Nephron (organoid): ENCODE measurements around the gene CRACDL.

Source experiments
- H3K27ac Mint-ChIP-seq, 3 experiments: 2 replicates each; pipeline ENCODE4 v1.8.0; 2020; ENCODE audit warnings: mixed read lengths in 3 of 3, mild to moderate bottlenecking in 2 of 3, moderate library complexity in 1 of 3
- H3K27me3 Mint-ChIP-seq: 2 replicates; pipeline ENCODE4 v1.8.0; 2021; ENCODE audit warnings: low read depth, mild to moderate bottlenecking, moderate library complexity, mixed read lengths
- H3K36me3 Mint-ChIP-seq: 2 replicates; pipeline ENCODE4 v1.8.0; 2020; ENCODE audit warnings: low read depth, mixed read lengths
- H3K4me1 Mint-ChIP-seq: 2 replicates; pipeline ENCODE4 v1.8.0; 2020; ENCODE audit warnings: mixed read lengths
- H3K4me3 Mint-ChIP-seq, 3 experiments: 2 replicates each; pipeline ENCODE4 v1.8.0; 2020; ENCODE audit warnings: mild to moderate bottlenecking in 3 of 3, mixed read lengths in 3 of 3, moderate library complexity in 2 of 3
- H3K9me3 Mint-ChIP-seq: 2 replicates; pipeline ENCODE4 v1.8.0; 2020; ENCODE audit warnings: mixed read lengths
- CTCF ChIP-seq, 3 experiments: fragments of 200-600 bp; sonication (generic); IDR thresholded peaks; one replicate each; pipeline ENCODE4 v1.5.0; 2021; ENCODE audit warnings: antibody characterized with exemption in 3 of 3; ENCODE audit not compliant: unreplicated experiment in 3 of 3

CRACDL gene

DNA sequence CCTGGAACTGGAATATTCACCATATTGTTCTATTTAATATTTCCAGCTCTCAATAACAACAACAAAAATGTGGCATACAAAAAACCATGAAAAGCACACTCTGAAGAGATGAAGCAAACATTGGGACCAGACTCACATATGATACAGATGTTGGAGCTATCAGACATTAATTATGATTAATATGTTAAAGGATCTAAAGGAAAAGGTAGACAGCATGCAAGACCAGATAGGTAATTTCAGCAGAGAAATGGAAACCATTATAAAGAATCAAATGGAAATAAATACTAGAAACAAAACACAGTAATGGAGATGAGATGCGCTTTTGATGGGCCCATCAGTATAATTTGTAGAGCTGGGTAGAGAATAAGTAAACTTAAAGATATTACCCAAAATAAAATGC, 154.2 kb downstream of the CRACDL start:
- H3K4me3 Mint-ChIP-seq: no peak overlapping the region
- H3K27me3 Mint-ChIP-seq: no peaks in the 10 kb centered on the region
- peaks cover 23% of the 10 kb centered on the region for H3K9me3 Mint-ChIP-seq
- peaks cover 5% of the 10 kb centered on the region for H3K36me3 Mint-ChIP-seq
- no peak for TF ChIP-seq CTCF (IDR thresholded peaks at IDR 0.05; ENCODE audit: unreplicated experiment in 3 of 3)
- no peak overlapping the region for H3K27ac Mint-ChIP-seq
- no peaks in the 10 kb centered on the region for H3K4me1 Mint-ChIP-seq

DNA sequence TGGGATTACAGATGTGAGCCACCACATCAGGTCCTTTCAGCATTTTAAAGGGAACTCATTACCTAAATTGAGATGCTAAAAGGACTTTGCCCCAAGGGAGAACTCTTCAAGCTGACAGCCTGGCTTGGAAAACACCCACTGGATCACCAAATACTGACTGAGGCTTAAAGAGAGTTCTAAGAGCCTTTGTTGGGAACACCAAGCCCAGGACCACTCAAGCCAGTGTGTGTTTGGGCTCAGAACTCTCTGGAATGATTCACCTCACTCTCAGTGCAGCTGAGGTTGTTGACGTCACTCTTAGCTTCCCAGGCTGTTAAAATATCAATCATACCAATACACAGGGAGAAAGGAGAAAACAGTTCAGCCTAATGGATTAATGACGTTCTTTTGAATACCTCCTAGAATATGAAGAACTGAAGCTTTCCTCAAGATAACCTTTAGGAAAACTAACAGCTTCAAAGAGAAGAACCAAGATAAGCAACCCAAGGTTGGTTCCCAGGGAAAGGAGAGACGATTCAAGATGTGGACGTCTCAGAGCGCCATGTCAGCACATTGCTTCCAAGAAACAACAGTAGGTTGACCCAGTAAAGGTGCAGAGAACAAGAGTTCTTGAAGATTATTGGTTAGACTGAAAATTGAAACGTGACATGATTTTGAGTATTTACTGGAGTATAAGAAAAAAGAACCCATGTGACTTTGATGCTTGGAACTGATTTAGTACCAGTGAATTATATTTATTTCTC, 157.1 kb downstream of the CRACDL start:
- peaks cover 6% of the 10 kb centered on the region for H3K4me1 Mint-ChIP-seq
- H3K9me3 Mint-ChIP-seq: peaks cover 21% of the 10 kb centered on the region
- H3K27ac Mint-ChIP-seq: no peak overlapping the region
- peaks cover 5% of the 10 kb centered on the region for H3K36me3 Mint-ChIP-seq
- H3K27me3 Mint-ChIP-seq: no peaks in the 10 kb centered on the region
- TF ChIP-seq CTCF (IDR thresholded peaks at IDR 0.05; ENCODE audit: unreplicated experiment in 3 of 3): no peak
- H3K4me3 Mint-ChIP-seq: no peak overlapping the region

- H3K36me3 Mint-ChIP-seq: peaks cover 5% of the 10 kb centered on the region
- H3K27ac Mint-ChIP-seq: no peak overlapping the region
- H3K9me3 Mint-ChIP-seq: peaks cover 21% of the 10 kb centered on the region
- H3K27me3 Mint-ChIP-seq: no peaks in the 10 kb centered on the region
- no peak overlapping the region for H3K4me3 Mint-ChIP-seq
- TF ChIP-seq CTCF (IDR thresholded peaks at IDR 0.05; ENCODE audit: unreplicated experiment in 3 of 3): no peak
- peaks cover 6% of the 10 kb centered on the region for H3K4me1 Mint-ChIP-seq
Observed at GRCh38 chr2:98778151-98778550, 157.9 kb downstream of the CRACDL start.

DNA sequence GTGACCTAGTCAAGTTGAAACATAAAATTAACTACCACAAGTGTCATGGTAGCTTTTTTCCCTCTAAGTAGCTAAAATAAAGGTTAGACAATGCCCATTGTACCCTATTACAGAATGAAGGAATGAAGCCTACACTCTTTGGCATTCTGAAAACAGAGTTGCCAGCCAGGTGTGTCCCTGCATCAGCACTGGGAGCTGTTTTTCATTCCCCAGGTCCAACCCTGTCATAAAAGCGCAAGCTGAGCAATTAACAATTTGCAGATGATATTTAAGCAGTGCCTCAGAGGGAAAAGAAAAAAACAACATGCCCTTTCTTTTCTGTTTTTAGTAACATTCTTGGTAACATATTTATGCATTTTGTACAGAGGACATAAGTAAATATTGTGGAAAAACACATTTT, 158.3 kb downstream of the CRACDL start:
- no peaks in the 10 kb centered on the region for H3K27me3 Mint-ChIP-seq
- H3K4me1 Mint-ChIP-seq: peaks cover 9% of the 10 kb centered on the region
- no peak overlapping the region for H3K27ac Mint-ChIP-seq
- H3K36me3 Mint-ChIP-seq: peaks cover 5% of the 10 kb centered on the region
- H3K9me3 Mint-ChIP-seq: peaks cover 21% of the 10 kb centered on the region
- no peak for TF ChIP-seq CTCF (IDR thresholded peaks at IDR 0.05; ENCODE audit: unreplicated experiment in 3 of 3)
- no peak overlapping the region for H3K4me3 Mint-ChIP-seq

DNA sequence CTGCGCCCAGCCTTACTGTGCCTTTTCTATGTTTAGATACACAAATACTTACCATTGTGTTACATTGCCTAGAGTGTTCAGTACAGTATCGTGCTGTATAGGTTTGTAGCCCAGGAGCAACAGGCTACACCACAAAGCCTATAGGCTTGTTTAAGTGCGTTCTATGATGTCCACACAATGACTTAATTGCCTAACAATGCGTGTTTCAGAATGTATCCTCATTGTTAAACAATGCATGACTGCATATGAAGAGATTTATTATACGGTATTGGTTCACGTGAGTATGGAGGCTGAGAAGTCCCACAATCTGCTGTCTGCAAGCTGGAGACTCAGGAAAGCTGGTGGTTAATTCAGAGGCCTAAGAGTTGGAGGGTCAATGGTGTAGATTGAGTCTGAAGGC, 158.9 kb downstream of the CRACDL start:
- no peak for TF ChIP-seq CTCF (IDR thresholded peaks at IDR 0.05; ENCODE audit: unreplicated experiment in 3 of 3)
- Mint-ChIP-seq H3K9me3 (peaks cover 16% of the 10 kb centered on the region), H3K4me3 (no peak overlapping the region), H3K27ac (no peak overlapping the region), H3K36me3 (peaks cover 5% of the 10 kb centered on the region), H3K27me3 (no peaks in the 10 kb centered on the region), H3K4me1 (peaks cover 16% of the 10 kb centered on the region)

- Mint-ChIP-seq H3K27me3 (no peaks in the 10 kb centered on the region), H3K9me3 (peaks cover 10% of the 10 kb centered on the region), H3K4me3 (no peak overlapping the region), H3K36me3 (no peaks in the 10 kb centered on the region), H3K4me1 (peaks cover 21% of the 10 kb centered on the region), H3K27ac (no peak overlapping the region)
- no peak for TF ChIP-seq CTCF (IDR thresholded peaks at IDR 0.05; ENCODE audit: unreplicated experiment in 3 of 3)
Observed at GRCh38 chr2:98776136-98776535, 159.9 kb downstream of the CRACDL start.
